HG03457 (cell line): ENCODE measurements around the gene NLGN4X.
"Not testable (repeated sequence)": the region's sequence is repeated elsewhere in the genome, so short reads cannot be mapped to it uniquely, and the experiment has no call there.

Experiments used
- ATAC-seq: cut with Tn5 transposase; IDR thresholded peaks from one replicate; pipeline ENCODE4 v1.9.1; 2021; ENCODE audit warnings: moderate number of reproducible peaks; ENCODE audit not compliant: unreplicated experiment

The NLGN4X gene

DNA sequence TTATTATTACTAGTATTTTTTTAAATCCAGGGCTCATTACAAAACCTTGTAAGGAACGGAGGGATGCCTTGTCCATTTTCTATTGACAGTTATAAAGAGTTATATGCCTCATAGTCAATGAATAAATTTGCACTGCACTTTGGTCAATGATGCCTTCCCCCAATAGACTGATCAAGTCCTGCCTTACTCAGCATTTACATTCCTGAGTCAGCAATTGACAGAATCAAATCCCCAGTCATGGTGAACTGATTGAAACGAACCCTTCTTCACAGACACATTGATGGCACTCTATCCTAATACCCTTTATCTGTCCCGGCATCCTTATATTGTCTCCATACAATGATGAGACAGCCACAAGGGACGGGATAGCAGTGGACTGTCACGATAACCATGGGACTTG, 213.2 kb downstream of the NLGN4X start:
- no peak for ATAC-seq

DNA sequence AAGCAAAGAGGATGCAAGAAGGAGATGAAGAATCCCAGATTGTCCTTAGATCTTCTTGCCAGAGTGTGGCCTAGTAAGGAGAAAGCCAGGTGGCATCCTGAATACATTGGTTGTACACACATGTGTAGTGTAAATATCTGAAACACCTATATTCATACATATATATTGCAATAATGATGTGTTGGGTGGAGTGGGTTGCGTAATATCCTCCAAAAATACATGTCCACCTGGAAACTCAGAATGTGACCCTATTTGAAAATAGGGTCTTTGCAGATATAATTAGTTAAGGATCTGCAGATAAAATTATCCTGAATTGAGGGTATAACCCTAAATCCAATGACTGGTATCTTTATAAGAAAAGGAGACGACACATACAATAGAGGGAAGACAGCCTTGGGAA, 216.3 kb downstream of the NLGN4X start:
- no peak for ATAC-seq

DNA sequence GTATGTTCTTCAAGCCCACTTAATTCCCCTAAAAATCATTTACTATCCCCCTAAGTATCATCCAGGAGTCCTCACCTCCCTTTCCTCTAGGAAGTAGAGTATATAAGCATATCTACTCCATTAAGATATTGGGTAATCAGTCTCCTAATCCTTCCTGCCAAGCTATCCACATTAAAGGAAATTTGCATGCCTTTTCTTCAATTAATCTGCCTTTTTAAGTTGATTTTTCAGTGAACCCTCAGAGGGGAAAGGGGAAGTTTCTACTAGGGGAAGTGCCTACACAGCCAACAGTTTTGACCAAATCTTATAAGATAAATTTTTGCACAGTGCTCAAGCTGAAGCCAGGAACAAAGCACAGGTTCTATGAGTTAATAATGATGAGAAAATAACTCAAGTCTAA, 222.8 kb downstream of the NLGN4X start:
- no peak for ATAC-seq

DNA sequence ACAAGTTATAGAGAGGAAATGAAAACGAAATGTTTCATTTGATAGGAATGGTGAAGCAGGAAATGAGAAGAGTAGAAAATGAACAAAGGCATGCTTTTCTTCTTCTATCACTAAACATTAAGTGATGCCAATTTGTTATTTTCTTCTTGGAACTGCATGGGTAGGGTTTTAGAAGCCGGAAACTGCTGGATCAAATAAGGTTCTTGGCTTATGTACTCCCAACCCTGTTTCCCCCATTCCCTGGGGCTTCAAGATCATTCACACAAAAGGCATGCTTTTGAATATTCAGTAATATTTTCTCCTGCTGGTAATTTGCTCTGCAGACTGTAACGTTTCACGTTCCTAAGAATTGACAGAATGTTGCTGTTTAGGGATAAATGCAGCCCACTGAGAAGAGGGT, 224.1 kb downstream of the NLGN4X start:
- ATAC-seq: no peak

DNA sequence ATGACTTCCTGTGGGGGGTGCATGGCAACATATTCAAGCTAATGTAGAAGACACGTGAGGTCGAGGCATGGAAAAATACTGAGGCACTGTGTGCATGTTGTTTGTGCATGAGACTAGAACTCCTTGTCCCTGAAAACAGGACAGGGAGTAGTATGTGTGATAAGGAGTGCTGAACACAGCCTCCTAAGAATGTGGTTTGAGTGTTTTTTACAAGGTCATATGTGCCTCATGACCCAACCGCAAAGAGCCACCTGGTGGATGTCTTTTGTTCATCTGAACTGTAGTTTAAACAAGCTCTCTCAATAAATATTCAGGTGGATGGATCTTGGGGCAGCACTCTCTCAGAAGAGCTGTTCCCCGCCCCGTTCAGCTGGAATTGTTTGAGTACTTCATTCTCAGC, 226.6 kb downstream of the NLGN4X start:
- no peak for ATAC-seq

DNA sequence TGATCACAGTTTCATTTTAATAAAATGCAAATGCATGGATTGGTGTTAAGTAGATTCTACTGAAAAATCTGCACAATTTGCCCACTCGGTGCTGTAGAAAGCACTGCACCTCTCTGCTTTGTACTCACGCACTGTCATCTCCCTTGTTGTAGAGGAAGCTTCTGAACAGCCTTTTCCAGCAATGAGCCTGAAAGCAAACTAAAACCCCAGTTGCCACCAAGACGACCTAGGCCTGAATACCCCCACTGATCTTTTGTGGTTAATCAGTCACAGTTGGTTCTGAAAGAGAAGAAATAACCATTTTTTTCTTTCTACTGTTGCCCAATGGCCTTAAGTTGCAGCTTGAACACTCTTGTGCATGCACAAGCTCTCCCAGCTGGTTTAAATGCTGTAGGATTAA, 229.8 kb downstream of the NLGN4X start:
- no peak for ATAC-seq

DNA sequence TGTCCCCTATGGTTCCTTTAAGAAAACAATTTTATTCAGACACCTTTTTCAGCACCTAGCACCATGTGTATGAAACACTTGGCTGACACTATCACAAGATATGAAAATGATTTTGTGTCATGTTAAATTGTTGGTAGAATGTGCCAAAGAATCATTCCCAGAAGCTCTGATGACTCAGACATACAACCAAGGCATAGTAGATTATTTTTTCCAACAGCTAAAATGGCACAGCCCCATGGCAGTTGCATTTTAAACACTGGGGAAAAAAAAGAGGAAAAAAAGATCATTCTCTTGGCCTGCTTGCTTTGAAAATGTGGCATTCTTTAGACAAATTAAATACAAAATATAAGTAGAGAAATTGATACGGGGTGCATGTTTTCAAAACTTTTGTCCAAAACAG, 230.2 kb downstream of the NLGN4X start:
- ATAC-seq: no peak

DNA sequence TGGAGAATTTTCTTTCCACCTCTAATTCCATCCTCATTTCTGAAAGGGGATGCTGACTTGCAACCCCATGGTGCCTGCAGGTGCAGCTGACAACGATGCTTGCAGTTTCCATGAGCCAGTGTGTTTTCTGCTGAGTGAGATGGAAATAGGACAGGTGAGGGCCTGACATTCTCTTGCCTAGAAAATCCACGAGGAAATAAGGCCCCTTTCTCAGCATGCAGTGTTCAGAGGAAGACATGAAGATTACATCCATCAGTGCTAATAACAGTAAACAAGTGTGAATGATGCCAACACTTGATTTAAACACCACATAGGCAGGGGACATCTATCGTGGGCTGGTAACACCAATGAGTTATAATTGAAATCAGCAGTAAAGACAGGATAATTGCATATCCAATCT, 237.3 kb downstream of the NLGN4X start:
- ATAC-seq: no peak

DNA sequence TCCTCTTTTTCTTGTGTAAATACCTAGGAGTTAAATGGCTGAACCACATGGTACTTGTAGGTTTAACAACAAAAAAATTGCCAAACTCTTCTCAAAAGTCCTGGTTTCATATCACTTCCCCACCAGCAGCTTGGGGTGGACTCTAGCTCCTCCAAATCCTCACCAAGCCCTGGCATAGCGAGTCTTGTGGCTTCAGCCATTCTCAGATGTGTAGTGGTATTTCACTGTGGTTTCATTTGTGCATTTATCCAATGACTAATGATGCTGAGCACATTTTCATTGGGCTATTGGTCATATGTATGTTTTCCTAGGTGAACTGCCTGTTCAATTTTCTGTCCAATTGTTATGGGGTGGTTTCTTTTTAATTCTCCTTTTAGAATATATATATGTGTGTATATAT, 249.3 kb downstream of the NLGN4X start:
- ATAC-seq: no peak

DNA sequence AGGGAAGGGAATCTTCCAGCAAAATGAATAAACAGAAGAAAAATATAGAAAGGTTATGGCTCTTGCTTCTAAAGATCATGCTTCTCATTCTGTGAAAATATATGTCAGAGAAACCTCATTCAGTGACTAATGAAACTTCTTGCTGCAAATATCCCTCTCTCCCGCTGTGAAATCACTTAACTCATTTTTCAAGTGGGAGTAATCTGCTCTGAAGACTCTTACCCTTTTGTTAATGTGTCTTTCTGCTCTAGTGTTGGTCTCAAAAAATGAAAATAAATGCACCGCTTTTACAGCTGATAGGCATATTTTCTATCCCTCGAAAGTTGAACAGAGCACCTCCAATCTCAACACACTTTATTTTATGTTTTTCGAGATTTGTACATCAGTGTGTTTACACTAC, 252.3 kb downstream of the NLGN4X start:
- ATAC-seq: no peak

DNA sequence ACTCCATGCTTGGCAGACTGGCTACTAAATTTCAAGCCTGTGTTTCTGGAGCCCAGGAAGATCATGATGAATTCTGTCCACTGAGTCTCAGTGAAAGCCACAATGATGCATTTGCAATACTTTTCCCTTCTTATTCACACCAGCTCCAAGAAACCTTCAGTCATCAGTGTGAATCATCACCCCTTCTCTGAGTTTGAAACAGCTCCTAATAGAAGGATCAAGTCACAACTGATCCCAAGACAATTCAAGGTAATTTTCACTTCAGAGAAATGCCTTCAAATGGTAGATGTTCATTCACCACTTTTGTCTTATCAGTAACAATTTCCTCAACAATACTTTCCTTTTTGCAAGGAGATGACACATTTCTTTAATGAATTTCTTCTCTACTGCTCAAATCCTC, 257.4 kb downstream of the NLGN4X start:
- ATAC-seq: no peak

DNA sequence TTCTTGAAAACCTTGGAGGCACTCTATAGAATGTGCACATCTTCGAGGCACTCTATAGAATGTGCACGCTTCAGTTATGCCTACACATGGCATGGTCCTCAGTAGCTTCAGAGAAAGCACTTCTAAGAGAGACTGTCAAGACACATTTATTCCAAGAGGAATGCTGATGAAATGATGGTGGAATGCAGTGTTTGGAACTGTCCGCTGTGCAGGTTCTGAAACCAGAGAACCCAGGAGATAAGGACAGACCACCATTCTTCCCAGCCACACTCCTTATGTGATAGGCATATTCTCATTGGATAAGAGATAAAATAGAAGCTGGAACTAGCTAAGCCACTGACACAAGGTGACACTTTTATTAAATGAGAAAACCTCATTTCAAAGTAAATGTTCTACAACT, 263.3 kb downstream of the NLGN4X start:
- no peak for ATAC-seq

DNA sequence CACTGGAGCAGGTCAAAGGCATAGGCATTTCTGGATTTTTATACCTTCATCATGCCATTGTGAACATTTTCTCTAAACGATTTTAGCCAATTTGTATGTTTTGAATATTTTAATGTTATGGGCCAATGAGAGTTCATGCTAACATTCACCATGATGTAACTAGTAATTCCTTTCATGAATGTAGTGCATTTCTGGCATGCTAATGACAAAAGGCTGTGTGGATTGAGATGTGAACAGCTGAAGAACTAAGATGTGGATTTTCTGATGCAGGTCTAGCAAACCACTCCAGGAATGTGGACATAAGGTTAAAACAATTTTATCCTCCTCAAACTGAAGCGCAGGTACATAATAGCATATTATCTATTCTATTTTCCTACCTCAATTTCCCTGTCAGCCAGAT, 269.4 kb downstream of the NLGN4X start:
- no peak for ATAC-seq

DNA sequence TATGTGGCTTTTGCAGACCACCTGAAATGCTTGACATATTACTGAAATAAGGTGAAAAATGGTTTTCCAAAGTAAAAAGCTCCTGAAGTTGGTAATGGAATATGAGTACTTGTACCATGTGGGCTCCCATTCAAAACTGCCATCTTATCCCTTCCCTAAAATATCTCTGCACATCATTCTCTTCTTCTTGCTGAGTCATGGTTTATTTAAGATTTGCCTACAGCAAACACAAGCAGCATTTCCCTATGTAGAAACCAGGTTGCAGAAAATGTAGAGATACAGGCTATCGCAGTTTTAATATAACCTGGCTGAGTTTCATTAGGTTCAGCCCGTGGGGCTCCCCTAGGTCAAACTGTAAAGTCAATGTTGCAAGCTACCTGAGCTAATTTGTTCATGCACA, 270.1 kb downstream of the NLGN4X start:
- ATAC-seq: no peak

DNA sequence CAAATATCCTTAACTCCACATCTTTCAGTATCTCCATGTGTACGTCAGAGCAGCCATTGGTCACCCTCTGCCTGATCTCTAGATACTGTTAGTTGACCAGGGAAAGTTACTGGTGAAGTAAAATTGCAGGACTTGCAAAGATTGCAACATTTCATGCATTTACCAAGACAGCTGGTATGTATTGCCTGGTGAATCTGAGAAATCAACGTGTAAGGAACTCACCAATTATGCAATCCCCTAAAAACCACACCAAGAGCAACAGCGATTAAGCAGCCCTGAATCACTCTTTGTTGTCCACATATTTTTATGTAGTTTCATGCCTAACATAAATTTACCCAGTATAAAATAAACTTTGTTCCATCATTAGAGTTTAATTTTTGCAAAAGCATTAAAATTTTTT, 271.2 kb downstream of the NLGN4X start:
- ATAC-seq: no peak

DNA sequence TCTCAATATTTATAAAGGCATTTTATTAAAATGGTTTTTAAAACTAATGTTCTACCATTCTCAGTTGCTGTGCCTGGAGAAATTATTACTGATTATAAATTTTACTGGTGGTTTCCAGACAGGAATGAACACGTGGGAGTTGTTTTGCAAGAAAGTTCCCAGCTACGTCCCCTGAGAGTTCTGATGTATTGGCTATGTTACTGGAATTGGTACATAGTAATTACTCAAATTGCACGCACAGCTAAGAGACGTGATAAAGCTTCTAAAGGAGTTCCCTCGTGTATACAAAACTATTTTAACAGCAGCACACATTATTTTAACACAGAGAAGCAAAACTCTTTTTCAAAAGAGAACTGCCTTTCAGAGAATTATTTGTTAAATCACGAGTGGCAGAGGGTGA, 292.2 kb downstream of the NLGN4X start:
- ATAC-seq: no peak

DNA sequence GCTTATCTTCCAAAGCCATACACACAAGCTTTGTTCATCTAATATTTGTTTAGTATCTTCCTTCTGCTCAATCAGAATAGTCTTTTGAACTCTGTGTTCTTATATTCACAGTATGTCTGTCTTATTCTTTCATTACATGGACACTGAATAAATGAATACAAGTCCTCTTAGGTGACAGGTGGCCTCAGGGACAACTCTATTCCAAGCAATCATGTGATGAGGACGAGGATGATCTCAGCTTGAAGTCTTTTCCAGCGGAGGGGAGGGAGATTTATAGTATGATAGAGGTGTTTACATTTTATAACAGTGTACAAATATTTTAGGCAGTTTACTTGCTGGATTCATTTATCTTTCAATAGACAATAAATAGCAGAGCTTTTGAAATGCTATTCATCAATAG, 300.4 kb downstream of the NLGN4X start:
- no peak for ATAC-seq

DNA sequence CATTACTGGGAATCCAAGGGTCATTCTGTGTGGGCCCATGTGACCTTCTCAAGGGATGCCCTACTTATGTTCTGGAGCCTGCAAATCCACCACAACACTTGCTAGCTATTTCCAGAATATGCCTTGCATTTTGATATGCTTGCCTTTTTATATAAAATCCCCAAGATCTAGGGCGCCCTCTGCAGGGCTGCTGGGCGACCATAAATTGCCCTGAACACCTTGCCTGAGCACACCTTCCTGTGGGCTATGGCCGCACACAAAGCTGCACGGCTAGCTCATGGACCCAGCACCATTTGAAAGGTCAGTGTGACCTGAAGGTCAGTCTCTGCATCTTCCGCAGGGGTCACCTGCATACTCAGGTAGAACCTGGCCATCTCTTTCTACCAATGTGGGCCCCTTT, 311.7 kb downstream of the NLGN4X start:
- ATAC-seq: no peak

DNA sequence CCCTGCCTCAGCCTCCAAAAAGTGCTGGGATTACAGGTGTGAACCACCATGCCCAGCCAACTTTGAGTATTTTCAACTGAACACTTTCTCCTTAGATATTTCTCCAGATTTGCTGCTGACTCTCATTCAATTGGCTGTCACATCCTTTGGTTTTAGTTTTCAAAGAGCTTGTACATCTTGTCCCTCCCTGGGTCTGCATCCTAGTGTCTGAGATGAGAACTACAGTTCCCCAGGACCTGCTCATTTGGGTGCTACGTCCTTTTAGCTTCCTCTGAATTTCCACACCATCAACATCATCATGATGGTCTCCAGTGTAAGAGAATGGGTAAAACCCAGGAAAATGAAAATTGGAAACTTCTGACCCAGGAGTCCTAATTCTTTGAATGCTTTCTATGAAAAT, 312.9 kb downstream of the NLGN4X start:
- no peak for ATAC-seq

DNA sequence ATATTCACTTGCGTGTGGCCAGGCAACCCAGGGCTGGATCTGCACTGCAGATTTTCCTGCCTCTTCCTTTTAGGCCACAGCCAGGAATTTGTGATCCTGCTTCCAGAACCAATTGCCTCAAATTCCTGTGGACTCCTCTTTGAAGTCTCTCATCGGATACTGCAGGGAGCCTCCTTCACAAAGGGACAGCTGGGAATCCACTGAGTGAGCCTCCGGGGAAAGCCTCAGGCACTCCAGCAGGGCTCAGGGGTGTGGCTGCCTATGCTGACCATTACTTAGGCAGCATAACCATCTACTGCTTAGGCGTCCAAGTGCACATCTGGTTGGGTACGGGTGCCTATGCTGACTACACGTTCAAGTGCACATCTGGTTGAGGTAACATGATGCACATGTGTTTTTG, 321.5 kb downstream of the NLGN4X start:
- no peak for ATAC-seq

DNA sequence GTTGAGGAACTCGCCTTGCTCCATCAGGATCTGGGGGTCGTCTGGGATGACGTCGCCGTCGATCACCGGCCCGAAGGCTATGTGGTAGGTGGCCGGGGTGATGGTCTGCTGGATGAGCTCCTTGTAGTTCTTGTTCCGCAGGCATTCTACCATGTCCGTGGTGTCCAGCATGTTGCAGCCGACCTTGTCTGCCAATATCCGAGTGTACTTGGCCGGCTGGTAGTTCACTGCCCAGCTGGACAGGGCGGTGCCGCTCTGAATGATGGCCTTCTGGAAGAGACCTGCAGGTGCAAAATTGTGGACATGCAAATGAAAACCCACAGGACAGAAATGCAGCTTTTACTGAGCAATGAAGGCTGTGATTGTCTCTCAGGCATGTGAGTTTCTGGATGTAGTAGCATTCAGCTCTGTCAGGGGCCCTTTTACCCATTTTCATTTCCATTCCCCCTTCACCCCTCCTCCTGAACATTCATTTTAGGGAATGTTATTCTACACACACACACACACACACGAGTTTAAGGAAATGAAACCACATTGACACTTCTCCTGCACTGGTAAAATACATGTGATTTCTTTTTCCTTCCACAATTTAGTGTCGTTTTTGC, 325.0 kb downstream of the NLGN4X start:
- ATAC-seq: not testable (repeated sequence)

DNA sequence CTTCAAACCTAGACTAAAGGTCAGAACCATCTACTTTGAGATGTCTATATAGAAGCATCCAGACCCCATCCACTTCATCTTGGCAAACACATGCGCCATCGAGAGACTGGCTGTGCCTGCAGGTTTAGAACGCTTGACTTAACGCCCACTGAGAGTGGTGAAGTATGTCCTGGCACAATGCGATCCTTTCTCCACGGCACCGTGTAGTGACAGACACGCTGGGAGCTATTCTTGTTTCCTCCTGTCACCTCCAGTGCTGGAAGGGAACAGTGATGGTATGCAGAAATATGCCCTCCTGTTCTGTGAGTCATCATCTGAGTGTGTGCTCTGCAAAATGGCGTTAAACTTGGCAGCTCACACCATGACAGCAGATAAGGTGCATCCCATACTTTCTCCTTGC, 330.2 kb downstream of the NLGN4X start:
- ATAC-seq: no peak

DNA sequence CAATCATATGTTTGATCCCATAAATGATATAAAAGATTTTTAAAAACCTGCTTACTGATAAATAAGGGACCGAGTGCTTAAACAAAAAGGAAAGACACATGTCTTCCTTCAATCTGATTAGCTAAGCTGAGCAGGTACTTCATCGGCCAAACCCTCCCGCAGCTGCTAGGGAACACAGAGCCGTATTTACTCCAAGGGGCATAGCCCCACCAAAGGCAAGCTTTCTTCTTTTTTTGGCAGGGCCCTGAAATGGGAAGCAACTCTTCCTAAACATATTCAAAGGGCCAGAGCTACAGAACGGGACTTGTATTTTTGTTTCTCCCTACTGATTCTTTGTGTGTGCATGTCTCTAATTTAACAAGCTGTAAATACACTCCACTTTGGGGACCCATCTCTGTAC, 337.3 kb downstream of the NLGN4X start:
- no peak for ATAC-seq
